Brain microvascular endothelial cell (primary cell): Measurements from ENCODE around the gene GUCD1.

ENCODE experiments used
- DNase-seq: peaks from one replicate; pipeline ENCODE4 v3.0.0-alpha.2; 2020
- H3K27ac ChIP-seq: fragments of 250-450 bp; sonication (Bioruptor Pico); 2 replicates; pipeline ENCODE4 v1.5.1; 2020; ENCODE audit warnings: mild to moderate bottlenecking, moderate library complexity
- H3K27me3 ChIP-seq: fragments of 250-450 bp; sonication (Bioruptor Pico); replicated peaks from 2 replicates; pipeline ENCODE4 v1.5.1; 2020; ENCODE audit warnings: mild to moderate bottlenecking
- H3K36me3 ChIP-seq: fragments of 250-450 bp; sonication (Bioruptor Pico); replicated peaks from 2 replicates; pipeline ENCODE4 v1.5.1; 2020; ENCODE audit warnings: mild to moderate bottlenecking
- H3K4me3 ChIP-seq: 2 replicates; pipeline ENCODE4 v1.5.1; 2011; ENCODE audit warnings: low read depth, mild to moderate bottlenecking, control low read depth, low read length, moderate library complexity
- in situ Hi-C: cut with HindIII; loops from 2 replicates; pipeline ENCODE4 v1.10.0; 2017; ENCODE audit warnings: low sequenced_read_pairs, low pct_ligation_motif_present
- TF ChIP-seq, protein P1 (sequence below): IDR thresholded peaks from 2 replicates; pipeline ENCODE4 v1.5.1; 2011; ENCODE audit warnings: low read depth, mild to moderate bottlenecking, moderate library complexity, low read length, control low read depth, inconsistent platforms; ENCODE audit errors: missing control alignments

Gene GUCD1

DNA sequence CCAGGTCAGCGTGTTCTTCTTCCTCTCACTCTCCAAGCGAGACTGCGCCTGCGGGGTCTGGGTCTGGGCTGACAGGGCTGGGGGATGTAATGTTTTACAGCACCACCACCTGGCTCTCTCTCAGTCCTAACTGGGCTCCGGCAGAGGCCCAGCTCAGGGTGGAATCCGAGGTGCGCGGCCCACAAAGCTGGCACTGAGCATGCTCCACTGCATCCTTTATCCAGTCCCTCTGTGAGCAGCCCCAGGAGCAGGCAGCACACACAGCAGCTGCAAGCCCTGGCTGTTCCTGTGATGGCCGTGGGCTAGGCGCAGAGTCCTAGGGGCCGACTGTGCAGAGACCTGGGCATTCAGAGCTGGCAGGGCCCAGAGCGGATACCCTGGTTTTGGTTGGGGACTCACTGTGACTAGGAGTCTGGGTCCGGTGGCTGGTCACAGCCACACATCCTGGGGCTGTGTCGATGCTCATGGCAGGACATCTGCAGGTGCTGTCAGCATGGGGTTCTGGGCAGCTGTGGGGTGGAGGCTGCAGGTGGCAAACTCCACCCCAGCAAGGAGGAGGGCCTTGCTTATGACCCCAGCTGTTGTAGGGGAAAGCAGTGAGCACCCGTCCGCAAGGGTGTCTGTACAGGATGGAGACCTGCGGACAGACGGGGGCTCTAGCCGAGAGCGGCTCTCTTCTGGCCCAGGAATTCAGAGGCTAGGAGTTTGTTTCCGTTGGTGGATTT lies 34.0 kb upstream of the GUCD1 start:
- DNase-seq, result no peak
- Histone ChIP-seq H3K27ac (no peak overlapping the region), H3K4me3 (no peak overlapping the region), H3K27me3 (no peaks in the 10 kb centered on the region), H3K36me3 (no peaks in the 10 kb centered on the region)
- TF ChIP-seq, protein P1, sequence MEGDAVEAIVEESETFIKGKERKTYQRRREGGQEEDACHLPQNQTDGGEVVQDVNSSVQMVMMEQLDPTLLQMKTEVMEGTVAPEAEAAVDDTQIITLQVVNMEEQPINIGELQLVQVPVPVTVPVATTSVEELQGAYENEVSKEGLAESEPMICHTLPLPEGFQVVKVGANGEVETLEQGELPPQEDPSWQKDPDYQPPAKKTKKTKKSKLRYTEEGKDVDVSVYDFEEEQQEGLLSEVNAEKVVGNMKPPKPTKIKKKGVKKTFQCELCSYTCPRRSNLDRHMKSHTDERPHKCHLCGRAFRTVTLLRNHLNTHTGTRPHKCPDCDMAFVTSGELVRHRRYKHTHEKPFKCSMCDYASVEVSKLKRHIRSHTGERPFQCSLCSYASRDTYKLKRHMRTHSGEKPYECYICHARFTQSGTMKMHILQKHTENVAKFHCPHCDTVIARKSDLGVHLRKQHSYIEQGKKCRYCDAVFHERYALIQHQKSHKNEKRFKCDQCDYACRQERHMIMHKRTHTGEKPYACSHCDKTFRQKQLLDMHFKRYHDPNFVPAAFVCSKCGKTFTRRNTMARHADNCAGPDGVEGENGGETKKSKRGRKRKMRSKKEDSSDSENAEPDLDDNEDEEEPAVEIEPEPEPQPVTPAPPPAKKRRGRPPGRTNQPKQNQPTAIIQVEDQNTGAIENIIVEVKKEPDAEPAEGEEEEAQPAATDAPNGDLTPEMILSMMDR, result no peak
- in situ Hi-C loops, result no loop called here

DNA sequence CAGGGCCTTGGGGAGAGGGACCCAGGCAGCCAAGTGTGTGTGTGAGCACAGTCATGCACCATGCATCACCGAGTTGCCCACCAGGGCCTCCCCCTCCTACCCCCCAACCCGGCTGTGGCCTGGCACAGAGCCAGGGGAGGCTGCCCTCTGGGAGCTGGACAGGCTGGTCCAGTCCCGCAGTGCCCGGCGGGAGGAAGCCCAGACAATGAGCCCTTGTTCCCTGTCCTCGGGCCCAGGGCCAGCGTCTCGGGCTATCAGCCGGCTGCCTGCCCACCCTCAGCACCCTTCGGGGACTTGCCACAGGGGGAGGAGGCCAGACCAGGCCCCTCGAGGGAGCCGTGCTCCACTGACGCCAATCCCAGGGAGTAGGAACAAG lies 33.4 kb upstream of the GUCD1 start:
- Histone ChIP-seq H3K27ac (no peak overlapping the region), H3K36me3 (no peaks in the 10 kb centered on the region), H3K4me3 (no peak overlapping the region), H3K27me3 (no peaks in the 10 kb centered on the region)
- in situ Hi-C loops, result no loop called here
- no peak for DNase-seq
- TF ChIP-seq, protein P1, result no peak

DNA sequence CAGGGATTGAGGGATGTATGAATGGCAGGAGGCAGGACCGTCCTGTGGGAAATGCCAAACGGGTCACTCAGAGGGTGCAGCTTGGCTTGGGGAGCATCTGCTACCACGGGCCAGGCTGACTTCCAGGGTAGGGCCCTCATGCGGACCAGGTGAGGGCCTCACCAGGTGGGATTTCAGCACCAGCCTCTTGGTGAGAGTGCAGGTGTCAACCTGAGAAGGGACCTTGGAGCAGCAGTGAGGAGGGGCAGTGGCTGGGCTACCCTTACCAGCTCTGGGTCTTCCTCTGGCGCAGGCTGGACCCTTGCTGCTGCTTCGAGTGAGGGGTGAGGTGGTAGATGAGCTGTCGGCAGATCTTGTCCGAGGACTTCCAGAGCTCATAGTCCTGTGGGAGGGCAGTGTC lies 33.0 kb upstream of the GUCD1 start:
- H3K27ac ChIP-seq, result no peak overlapping the region
- H3K27me3 ChIP-seq, result no peaks in the 10 kb centered on the region
- TF ChIP-seq, protein P1, result no peak
- H3K36me3 ChIP-seq, result no peaks in the 10 kb centered on the region
- in situ Hi-C loops, result no loop called here
- DNase-seq, result no peak
- no peak overlapping the region for H3K4me3 ChIP-seq

DNA sequence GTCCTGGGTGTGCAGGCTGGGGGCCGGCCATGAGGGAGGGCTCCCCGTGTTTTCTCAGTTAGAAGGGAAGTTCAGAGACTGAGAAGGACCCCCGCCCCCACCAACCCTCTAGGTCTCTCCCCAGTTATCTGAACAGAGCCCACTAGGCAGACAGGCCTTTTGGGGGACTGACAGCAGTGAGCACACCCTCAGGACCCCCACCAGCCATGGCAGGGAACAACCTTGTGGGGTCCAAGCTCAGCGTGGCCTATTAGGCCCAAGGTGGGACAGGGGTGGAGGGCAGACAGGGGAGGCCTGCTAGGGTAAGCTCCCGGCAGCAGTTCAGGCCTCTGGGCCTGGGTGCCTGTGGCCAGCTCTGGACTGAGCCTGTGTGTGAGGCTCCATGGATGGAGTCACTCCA lies 32.3 kb upstream of the GUCD1 start:
- H3K27ac ChIP-seq, result no peak overlapping the region
- TF ChIP-seq, protein P1, result no peak
- in situ Hi-C loops, result no loop called here

DNA sequence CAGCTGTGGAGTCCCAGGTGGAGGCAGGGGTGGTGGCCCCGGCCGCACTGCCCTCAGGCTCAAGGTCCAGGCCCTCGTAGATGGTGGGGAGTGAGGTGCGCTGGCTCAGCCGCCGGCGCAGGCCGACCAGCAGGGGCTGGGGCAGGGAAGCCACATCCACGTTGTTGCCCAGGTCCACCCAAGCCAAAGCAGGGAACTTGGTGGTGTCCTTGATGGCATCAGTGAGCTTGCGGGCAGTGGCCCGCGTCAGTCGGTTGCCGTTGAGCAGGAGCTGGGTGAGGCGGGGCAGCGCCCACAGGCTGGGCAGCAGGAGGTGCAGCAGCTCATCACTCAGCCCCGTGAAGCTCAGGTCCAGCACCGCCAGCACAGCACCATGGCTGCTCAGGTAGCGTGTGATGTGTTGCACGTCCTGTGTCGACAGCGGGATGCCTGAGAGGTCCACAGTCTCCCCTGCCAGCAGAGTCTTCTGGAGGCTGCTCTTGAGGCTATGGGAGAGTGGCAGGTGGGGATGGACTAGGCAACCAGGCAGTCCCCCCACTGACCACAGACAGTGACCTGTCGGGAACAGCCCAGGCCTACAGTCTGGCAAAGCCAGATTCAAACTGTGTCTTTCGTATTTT lies 31.1 kb upstream of the GUCD1 start:
- H3K27me3 ChIP-seq, result no peaks in the 10 kb centered on the region
- DNase-seq, result no peak
- no peak overlapping the region for H3K4me3 ChIP-seq
- H3K36me3 ChIP-seq, result no peaks in the 10 kb centered on the region
- in situ Hi-C loops, result no loop called here
- TF ChIP-seq, protein P1, result no peak
- no peak overlapping the region for H3K27ac ChIP-seq

More for the DNA sequence above, 32.3 kb upstream of the GUCD1 start:
- no peaks in the 10 kb centered on the region for H3K27me3 ChIP-seq
- no peak for DNase-seq
- no peaks in the 10 kb centered on the region for H3K36me3 ChIP-seq
- no peak overlapping the region for H3K4me3 ChIP-seq
